BJ (cell line): ENCODE data around the gene SSX5. TPM values are rescaled to one million over a fixed set of nuclear protein-coding genes. Genes with fewer than 3 reads are reported as not detected.

Experiments used
- polyA plus RNA-seq: library from polyadenylated mRNA; depleted of rRNA; stranded (reverse); fragments of >200 nt; gene quantifications from 2 replicates; pipeline ENCODE4 v1.2.3, GENCODE V29; 2011; rRNA removed
- small RNA-seq: library from RNA; depleted of rRNA; stranded (forward); fragments of <200 nt; gene quantifications from one replicate; pipeline ENCODE3, GENCODE V24; 2012; ENCODE audit warnings: low replicate concordance, low read depth; ENCODE audit not compliant: insufficient read length

SSX5 gene
- polyA plus RNA-seq, 1 experiment: not detected

Small RNA genes within 50 kb of the gene (small RNA-seq; reads per million reads assigned to genes)
- gene AC245047.3 (not detected), gene AC245047.7 (not detected), gene RNA5SP503 (not detected), gene RNU6-707P (not detected)

Other genes starting within 250 kb of the SSX5 start
- 1.4 and 2.2 TPM in 2 replicates for gene ZNF182, start 192.8 kb downstream of the SSX5 start, polyA plus RNA-seq
- not detected in 2 replicates for gene SPACA5, start 189.8 kb downstream of the SSX5 start, polyA plus RNA-seq
- gene ZNF630, start 125.2 kb downstream of the SSX5 start, polyA plus RNA-seq: 0.90 and 1.5 TPM in 2 replicates
- gene SPACA5B, start 66.2 kb downstream of the SSX5 start, polyA plus RNA-seq: not detected in 2 replicates
- gene SSX1, start 58.6 kb upstream of the SSX5 start, polyA plus RNA-seq: not detected in 2 replicates
- gene SSX3, start 159.9 kb upstream of the SSX5 start, polyA plus RNA-seq: not detected in 2 replicates
- not detected in 2 replicates for gene SSX4, start 186.7 kb upstream of the SSX5 start, polyA plus RNA-seq
- not detected in 2 replicates for gene SSX4B, start 215.2 kb upstream of the SSX5 start, polyA plus RNA-seq